ENCODE results near the gene STARD3. TPM values are rescaled to one million over a fixed set of nuclear protein-coding genes. Genes with fewer than 3 reads are reported as not detected.

The STARD3 gene
- total RNA-seq = 18.1 and 25.2 TPM in 2 replicates

GRCh38 chr17:39636927-39637736 is at the start of gene STARD3:
Gene STARD3 (plus strand): TSS chr17:39637144. CDS start chr17:39653532, 16,388 bp downstream.

GRCh38 chr17:39607851-39608130 is 29.2 kb upstream of the STARD3 start, which contains the start of gene NEUROD2:
Gene NEUROD2 (minus strand): TSS chr17:39607920. CDS start chr17:39606599, 1,321 bp downstream.

GRCh38 chr17:39626171-39627046 is 10.5 kb upstream of the STARD3 start, which contains the start of gene PPP1R1B:
Gene PPP1R1B (plus strand): TSS chr17:39626952. CDS start chr17:39627393, 441 bp downstream.

GRCh38 chr17:39664581-39665561 is 27.9 kb downstream of the STARD3 start, which contains the start of gene TCAP:
Gene TCAP (plus strand): TSS chr17:39665349. CDS start chr17:39665360, 11 bp downstream.

GRCh38 chr17:39667945-39668924 is 31.3 kb downstream of the STARD3 start, which contains the start of gene PNMT:
Gene PNMT (plus strand): TSS chr17:39668453. CDS start chr17:39668476, 23 bp downstream.

GRCh38 chr17:39687546-39688474 is 50.9 kb downstream of the STARD3 start, which contains the start of gene PGAP3:
Gene PGAP3 (minus strand): TSS chr17:39688057. CDS start chr17:39688014, 43 bp downstream.

GRCh38 chr17:39699818-39700147 is 62.8 kb downstream of the STARD3 start, which contains the start of gene ERBB2:
Gene ERBB2 (plus strand): TSS chr17:39700064. CDS start chr17:39700239, 175 bp downstream.

Other genes with a start within 250 kb of the STARD3 start
- 9.6 and 11.9 TPM in 2 replicates for gene FBXL20, start 235.5 kb upstream of the STARD3 start, total RNA-seq
- gene MED1, start 185.9 kb upstream of the STARD3 start, total RNA-seq = 14.3 and 14.9 TPM in 2 replicates
- gene CDK12, start 175.7 kb upstream of the STARD3 start, total RNA-seq = 14.5 and 17.2 TPM in 2 replicates
- gene NEUROD2, start 29.2 kb upstream of the STARD3 start, total RNA-seq = under 0.01 TPM in 1 of 2 replicates, not detected in the other
- gene PPP1R1B, start 10.2 kb upstream of the STARD3 start, total RNA-seq = 0.32 and 6.3 TPM in 2 replicates
- gene TCAP, start 28.2 kb downstream of the STARD3 start, total RNA-seq = 0.16 and 0.34 TPM in 2 replicates
- gene PNMT, start 31.3 kb downstream of the STARD3 start, total RNA-seq = not detected in 2 replicates
- gene PGAP3, start 50.9 kb downstream of the STARD3 start, total RNA-seq = 12.5 and 20.2 TPM in 2 replicates
- gene ERBB2, start 62.9 kb downstream of the STARD3 start, total RNA-seq = 24.6 and 30.3 TPM in 2 replicates
- 14.3 and 14.7 TPM in 2 replicates for gene MIEN1, start 93.4 kb downstream of the STARD3 start, total RNA-seq
- gene GRB7, start 100.8 kb downstream of the STARD3 start, total RNA-seq = 0.16 TPM in 1 of 2 replicates, not detected in the other
- under 0.01 TPM in 1 of 2 replicates, not detected in the other for gene IKZF3, start 227.2 kb downstream of the STARD3 start, total RNA-seq
- gene ZPBP2, start 231.1 kb downstream of the STARD3 start, total RNA-seq = not detected in 2 replicates